A549 (cell line): ENCODE measurements around the gene ZBTB46.

ENCODE experiments used
- CTCF ChIP-seq: fragments of >200 bp; sonication (Bioruptor Twin); formaldehyde crosslinking; IDR thresholded peaks from 3 replicates; pipeline ENCODE4 v1.5.1; 2016
- POLR2A ChIP-seq: IDR thresholded peaks from 2 replicates; pipeline ENCODE4 v1.6.1; 2012; ENCODE audit warnings: mild to moderate bottlenecking, low read length
- RAD21 ChIP-seq, 2 experiments: fragments of >200 bp in 1 of 2; sonication (Bioruptor Twin) in 1 of 2; formaldehyde crosslinking in 1 of 2; IDR thresholded peaks in 1 of 2; conservative IDR thresholded peaks in 1 of 2; 2 replicates in 1 of 2; 3 replicates in 1 of 2; pipeline ENCODE4 v1.6.1; 2012 to 2018; ENCODE audit warnings: inconsistent platforms in 1 of 2
- RCOR1 ChIP-seq: fragments of 150-350 bp; IDR thresholded peaks from 2 replicates; pipeline ENCODE4 v1.6.1; 2014; ENCODE audit warnings: antibody characterized with exemption, low read length, low read depth
- ZFP36 ChIP-seq: fragments of 450-650 bp; IDR thresholded peaks from 2 replicates; pipeline ENCODE4 v1.6.1; 2014; ENCODE audit warnings: borderline replicate concordance; ENCODE audit not compliant: partially characterized antibody

- TF ChIP-seq ZFP36: no peak
- TF ChIP-seq POLR2A: no peak
- no peak for TF ChIP-seq RCOR1
- no peak for TF ChIP-seq RAD21 (conservative IDR thresholded peaks at IDR 0.05 in 1 of 2, IDR thresholded peaks at IDR 0.05 in 1 of 2)
- TF ChIP-seq CTCF: no peak
Observed at GRCh38 chr20:63829603-63829944, 1.5 kb downstream of the ZBTB46 start.
